T47D (cell line): Measurements from ENCODE around the gene LDLRAD3.

Experiments
- DNase-seq, 2 experiments: peaks; one replicate each; pipeline versions ENCODE4 v3.0.0 to v3.0.0-alpha.2; 2011 to 2012; ENCODE audit warnings: low read depth in 1 of 2, low spot score in 1 of 2
- JUND ChIP-seq: IDR thresholded peaks from 2 replicates; pipeline ENCODE4 v1.6.1; 2012; ENCODE audit warnings: low read depth
- in situ Hi-C: cut with HindIII; loops from 2 replicates; pipeline ENCODE4 v1.10.0; 2016; ENCODE audit warnings: low sequenced_read_pairs, low pct_unique_long_range_greater_than_20kb

LDLRAD3 gene

DNA sequence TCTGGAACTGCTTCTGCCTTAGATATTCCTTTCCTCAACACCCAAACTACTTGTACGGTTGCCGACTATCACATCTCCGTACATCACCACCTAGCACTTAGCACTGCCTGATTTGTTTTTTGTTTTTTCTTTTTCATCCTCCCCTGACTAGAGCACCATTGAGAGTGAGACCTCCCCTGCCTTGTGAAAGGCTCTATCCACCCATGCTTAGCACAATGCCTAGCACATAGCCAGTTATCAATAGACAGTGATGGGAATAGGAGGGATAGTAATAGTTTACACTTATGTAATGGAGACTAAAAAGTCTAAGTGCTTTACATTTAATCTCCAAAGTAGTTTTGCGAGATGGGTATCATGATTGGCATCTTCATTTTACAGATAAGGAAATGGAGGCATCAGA is 115.8 kb downstream of the LDLRAD3 start:
- in situ Hi-C loops = no loop called here
- TF ChIP-seq JUND = no peak
- DNase-seq = no peak

- no peak for TF ChIP-seq JUND
- DNase-seq = no peak
- in situ Hi-C loops = no loop called here
Measured at GRCh38 chr11:36060926-36061325, 117.1 kb downstream of the LDLRAD3 start.

- in situ Hi-C loops = no loop called here
Measured at GRCh38 chr11:36061471-36061870, 117.6 kb downstream of the LDLRAD3 start.

GRCh38 chr11:36062796-36063365 is 119.0 kb downstream of the LDLRAD3 start:
- DNase-seq = no peak
- no peak for TF ChIP-seq JUND
- in situ Hi-C loops = no loop called here

More at GRCh38 chr11:36061471-36061870, 117.6 kb downstream of the LDLRAD3 start:
- DNase-seq = no peak
- no peak for TF ChIP-seq JUND

GRCh38 chr11:36065436-36065835 is 121.6 kb downstream of the LDLRAD3 start:
- no peak for DNase-seq
- in situ Hi-C loops = no loop called here
- TF ChIP-seq JUND = no peak

DNA sequence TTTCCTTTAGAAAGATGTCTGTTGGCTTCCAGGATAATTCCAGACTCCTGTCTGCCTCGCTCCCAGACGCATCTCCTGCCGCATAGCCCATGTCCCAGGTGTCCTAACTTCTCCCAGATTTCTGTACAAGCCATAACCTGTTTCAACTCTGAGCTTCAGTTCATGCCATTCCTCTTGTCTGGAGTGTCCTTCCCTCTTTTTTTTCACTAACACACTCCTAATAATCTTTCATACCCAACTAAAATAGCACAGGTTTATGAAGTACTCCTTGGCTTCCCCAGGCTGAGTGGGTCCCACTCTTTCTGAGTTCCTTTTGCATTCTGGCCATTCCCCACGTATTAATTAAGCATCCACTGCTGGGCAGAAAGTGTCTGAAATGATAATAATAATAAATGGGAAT is 123.0 kb downstream of the LDLRAD3 start:
- no peak for DNase-seq
- TF ChIP-seq JUND = no peak
- in situ Hi-C loops = no loop called here

GRCh38 chr11:36069576-36070212 is 125.8 kb downstream of the LDLRAD3 start:
- DNase-seq = peak in 1 of 2 experiments; percentile 55
- no peak for TF ChIP-seq JUND
- in situ Hi-C loops = no loop called here

- in situ Hi-C loops = no loop called here
- DNase-seq = no peak
Measured at GRCh38 chr11:36070213-36070953, 126.5 kb downstream of the LDLRAD3 start.

DNA sequence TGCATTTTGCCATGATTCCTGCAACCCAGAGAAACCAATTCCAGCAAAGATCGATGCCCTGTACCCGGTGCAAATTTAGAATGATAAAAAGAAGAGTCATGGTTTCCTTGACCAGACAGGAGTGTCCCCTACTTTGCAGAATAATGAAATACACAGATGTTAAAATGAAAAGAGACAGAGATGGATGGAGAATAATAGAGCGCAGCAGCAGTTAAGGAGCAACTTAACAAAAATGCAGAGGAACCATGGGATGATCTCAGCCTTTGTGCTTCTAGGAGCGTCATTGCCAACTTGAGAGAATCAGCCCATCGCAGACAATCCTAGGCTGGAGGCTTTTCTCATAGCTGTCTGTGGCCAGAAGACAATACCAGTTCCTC is 127.1 kb downstream of the LDLRAD3 start:
- DNase-seq = no peak
- no peak for TF ChIP-seq JUND
- in situ Hi-C loops = no loop called here

More at GRCh38 chr11:36070213-36070953, 126.5 kb downstream of the LDLRAD3 start:
- TF ChIP-seq JUND = no peak

- no peak for TF ChIP-seq JUND
- no peak for DNase-seq
- in situ Hi-C loops = no loop called here
Measured at GRCh38 chr11:36071917-36072500, 128.1 kb downstream of the LDLRAD3 start.

DNA sequence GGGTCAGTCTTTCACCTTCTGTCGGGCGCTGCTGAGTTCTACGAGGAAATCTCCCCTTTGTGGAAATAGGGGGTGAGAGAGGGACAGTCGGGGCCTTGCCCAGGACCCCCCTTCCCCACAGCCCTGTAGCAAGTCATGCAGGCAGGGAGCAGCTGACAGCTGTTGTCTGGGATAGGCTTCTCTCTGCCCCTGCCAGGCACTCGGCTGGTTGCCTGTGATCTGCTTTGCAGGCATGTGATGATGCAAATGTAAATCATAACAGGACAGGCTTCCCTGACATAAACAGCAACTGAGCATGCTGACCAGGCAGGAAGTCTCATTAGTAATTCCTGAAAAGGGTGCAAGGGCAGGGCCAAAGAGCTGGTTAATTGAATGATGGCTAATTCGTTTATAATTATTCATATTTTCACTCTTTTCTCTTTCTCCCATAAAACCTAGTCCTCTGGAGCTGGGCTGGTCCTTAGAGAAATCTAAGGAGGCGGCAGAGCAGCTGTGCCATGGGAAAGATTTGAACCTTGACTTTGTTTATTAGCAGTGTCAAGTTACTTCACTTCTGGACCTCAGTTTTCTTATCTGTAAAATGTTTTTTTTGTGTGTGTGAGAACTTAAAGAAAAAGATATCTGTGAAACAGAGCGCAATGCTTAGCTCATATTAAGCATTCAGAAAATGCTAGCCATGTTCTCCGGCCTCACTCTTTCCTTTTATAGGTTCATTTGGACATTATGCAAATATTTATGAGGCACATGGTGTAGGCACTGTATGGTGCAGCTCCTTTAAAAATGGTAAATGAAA is 129.7 kb downstream of the LDLRAD3 start:
- no peak for DNase-seq
- no peak for TF ChIP-seq JUND
- in situ Hi-C loops = no loop called here

DNA sequence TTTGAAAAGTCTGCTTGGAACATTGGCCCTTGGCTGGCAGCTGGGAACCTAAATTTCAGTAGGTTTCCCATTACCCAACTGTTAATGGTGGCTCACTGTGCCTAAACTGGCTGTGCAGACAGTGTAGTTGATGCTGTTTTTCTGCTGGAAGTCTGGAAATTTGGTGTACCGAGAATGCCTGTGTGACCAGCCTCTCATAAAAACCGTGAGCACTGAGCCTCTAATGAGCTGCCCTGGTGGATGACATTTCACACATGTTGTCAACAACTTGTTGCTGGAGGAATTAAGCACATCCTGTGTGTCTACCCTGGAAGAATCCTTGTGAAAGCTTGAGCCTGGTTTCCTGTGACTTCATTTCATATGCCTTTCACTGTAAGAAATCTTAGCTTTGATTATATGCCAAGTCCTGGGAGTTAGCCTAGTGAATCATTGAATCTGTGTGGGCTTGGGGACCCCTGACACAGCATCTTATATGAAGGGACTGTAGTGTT is 131.1 kb downstream of the LDLRAD3 start:
- no peak for DNase-seq
- in situ Hi-C loops = no loop called here
- TF ChIP-seq JUND = no peak
